HG03045 (cell line): ENCODE results near the gene PLEKHA7.

Experiments used
- ATAC-seq: cut with Tn5 transposase; IDR thresholded peaks from one replicate; pipeline ENCODE4 v1.9.1; 2021; ENCODE audit warnings: mild to moderate bottlenecking, moderate library complexity; ENCODE audit not compliant: unreplicated experiment

The PLEKHA7 gene

GRCh38 chr11:16793009-16793408, 221.2 kb downstream of the PLEKHA7 start:
- ATAC-seq: no peak

GRCh38 chr11:16792426-16792825, 221.8 kb downstream of the PLEKHA7 start:
- ATAC-seq: no peak

- ATAC-seq: no peak
Observed at GRCh38 chr11:16791191-16791961, 222.8 kb downstream of the PLEKHA7 start.

GRCh38 chr11:16790486-16791190, 223.6 kb downstream of the PLEKHA7 start:
- ATAC-seq: no peak

- no peak for ATAC-seq
Observed at GRCh38 chr11:16789560-16790485, 224.4 kb downstream of the PLEKHA7 start.

GRCh38 chr11:16789063-16789420, 225.2 kb downstream of the PLEKHA7 start:
- ATAC-seq: no peak

- peak; percentile 64 for ATAC-seq
Observed at GRCh38 chr11:16788141-16789062, 225.8 kb downstream of the PLEKHA7 start.

GRCh38 chr11:16787035-16787742, 227.0 kb downstream of the PLEKHA7 start:
- ATAC-seq: no peak

- no peak for ATAC-seq
Observed at GRCh38 chr11:16786131-16786530, 228.1 kb downstream of the PLEKHA7 start.

GRCh38 chr11:16785520-16786128, 228.6 kb downstream of the PLEKHA7 start:
- peak; percentile 77 for ATAC-seq

- ATAC-seq: no peak
Observed at GRCh38 chr11:16784666-16785065, 229.5 kb downstream of the PLEKHA7 start.

- no peak for ATAC-seq
Observed at GRCh38 chr11:16784097-16784496, 230.1 kb downstream of the PLEKHA7 start.

GRCh38 chr11:16783321-16783801, 230.9 kb downstream of the PLEKHA7 start:
- ATAC-seq: no peak

GRCh38 chr11:16781936-16782919, 232.0 kb downstream of the PLEKHA7 start:
- no peak for ATAC-seq

GRCh38 chr11:16780698-16781550, 233.3 kb downstream of the PLEKHA7 start:
- no peak for ATAC-seq

- ATAC-seq: no peak
Observed at GRCh38 chr11:16780146-16780545, 234.1 kb downstream of the PLEKHA7 start.

GRCh38 chr11:16779436-16779835, 234.8 kb downstream of the PLEKHA7 start:
- no peak for ATAC-seq
